Fibroblast of villous mesenchyme (primary cell): ENCODE measurements around the gene CXCL9. TPM values are rescaled to one million over a fixed set of nuclear protein-coding genes. Genes with fewer than 3 reads are reported as not detected.

Experiments used
- DNase-seq: peaks from one replicate; pipeline ENCODE4 v3.0.0-alpha.2; 2010; ENCODE audit warnings: low read depth
- H3K4me3 ChIP-seq: 2 replicates; pipeline ENCODE4 v1.5.1; 2011; ENCODE audit warnings: low read depth, mild to moderate bottlenecking, low read length
- CTCF ChIP-seq: IDR thresholded peaks from 2 replicates; pipeline ENCODE4 v1.5.1; 2012; ENCODE audit warnings: low read depth, mild to moderate bottlenecking, low read length; ENCODE audit not compliant: insufficient read depth
- total RNA-seq: library from RNA; depleted of rRNA; stranded (reverse); fragments of >200 nt; gene quantifications from 2 replicates; pipeline ENCODE4 v1.2.3, GENCODE V29; 2012

Gene CXCL9
- total RNA-seq, 1 donor = not detected

GRCh38 chr4:76036855-76037254, 29.5 kb upstream of the CXCL9 start:
- TF ChIP-seq CTCF = no peak
- DNase-seq = no peak
- H3K4me3 ChIP-seq = no peak overlapping the region

- no peak for TF ChIP-seq CTCF
- H3K4me3 ChIP-seq = no peak within 1 kb of the TSS
- no peak for DNase-seq
Observed at GRCh38 chr4:76035799-76036380, 28.6 kb upstream of the CXCL9 start, which contains the start of gene CXCL11. Gene CXCL11, minus strand, starts transcription at chr4:76036070. Its CDS starts 83 bp downstream, at chr4:76035987.

- TF ChIP-seq CTCF = no peak
- H3K4me3 ChIP-seq = no peak overlapping the region
- no peak for DNase-seq
Observed at GRCh38 chr4:76035141-76035540, 27.8 kb upstream of the CXCL9 start.

- no peak for TF ChIP-seq CTCF
- no peak overlapping the region for H3K4me3 ChIP-seq
- DNase-seq = no peak
Observed at GRCh38 chr4:76029300-76029699, 22.0 kb upstream of the CXCL9 start.

- peak overlapping the region; percentile 27 for H3K4me3 ChIP-seq
- DNase-seq = peak; percentile 21
- TF ChIP-seq CTCF = no peak
Observed at GRCh38 chr4:76028350-76028765, 21.0 kb upstream of the CXCL9 start.

GRCh38 chr4:76024065-76024464, 16.8 kb upstream of the CXCL9 start:
- no peak overlapping the region for H3K4me3 ChIP-seq
- no peak for TF ChIP-seq CTCF
- DNase-seq = no peak

- TF ChIP-seq CTCF = no peak
- peak; percentile 30 for DNase-seq
- H3K4me3 ChIP-seq = no peak within 1 kb of the TSS
Observed at GRCh38 chr4:76023389-76023788, 16.1 kb upstream of the CXCL9 start, which contains the start of gene CXCL10. Gene CXCL10, minus strand, starts transcription at chr4:76023497. Its CDS starts 66 bp downstream, at chr4:76023431.
